T follicular helper cell (primary cell): ENCODE results near the gene TEDDM1.
"Not testable (repeated sequence)": the region's sequence is repeated elsewhere in the genome, so short reads cannot be mapped to it uniquely, and the experiment has no call there.

Experiments
- DNase-seq: peaks from one replicate; pipeline ENCODE4 v3.0.0-alpha.2; 2020; ENCODE audit warnings: low read depth

The TEDDM1 gene

DNA sequence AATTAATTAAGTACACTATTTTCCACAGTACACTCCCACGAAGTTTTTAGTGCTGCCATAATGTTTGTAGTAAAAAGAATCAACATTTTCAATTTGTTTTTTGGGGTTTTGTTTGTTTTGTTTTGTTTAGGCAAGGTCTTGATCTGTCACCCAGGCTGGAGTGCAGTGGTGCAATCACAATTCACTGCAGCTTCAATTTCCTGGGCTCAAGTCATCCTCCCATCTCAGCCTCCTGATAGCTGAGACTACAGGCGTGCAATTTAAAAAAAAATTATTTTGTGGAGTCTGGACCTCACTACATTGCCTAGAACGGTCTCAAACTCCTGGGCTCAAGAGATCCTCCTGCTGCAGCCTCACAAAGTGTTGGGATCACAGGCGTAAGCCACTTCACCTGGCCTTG lies 20.3 kb downstream of the TEDDM1 start:
- DNase-seq = no peak

DNA sequence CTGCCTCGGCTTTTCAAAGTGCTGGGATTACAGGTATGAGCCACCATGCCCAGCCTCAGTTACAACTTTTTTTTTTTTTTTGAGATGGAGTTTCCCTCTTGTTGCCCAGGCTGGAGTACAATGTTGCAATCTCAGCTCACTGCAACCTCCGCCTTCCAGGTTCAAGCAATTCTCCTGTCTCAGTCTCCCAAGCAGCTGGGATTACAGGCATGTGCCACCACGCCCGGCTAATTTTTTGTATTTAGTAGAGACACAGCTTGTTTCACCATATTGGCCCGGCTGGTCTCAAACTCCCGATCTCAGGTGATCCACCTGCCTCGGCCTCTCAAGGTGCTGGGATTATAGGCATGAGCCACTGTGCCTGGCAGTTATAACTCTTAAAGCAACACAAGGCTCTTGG lies 20.7 kb downstream of the TEDDM1 start:
- not testable (repeated sequence) for DNase-seq

DNA sequence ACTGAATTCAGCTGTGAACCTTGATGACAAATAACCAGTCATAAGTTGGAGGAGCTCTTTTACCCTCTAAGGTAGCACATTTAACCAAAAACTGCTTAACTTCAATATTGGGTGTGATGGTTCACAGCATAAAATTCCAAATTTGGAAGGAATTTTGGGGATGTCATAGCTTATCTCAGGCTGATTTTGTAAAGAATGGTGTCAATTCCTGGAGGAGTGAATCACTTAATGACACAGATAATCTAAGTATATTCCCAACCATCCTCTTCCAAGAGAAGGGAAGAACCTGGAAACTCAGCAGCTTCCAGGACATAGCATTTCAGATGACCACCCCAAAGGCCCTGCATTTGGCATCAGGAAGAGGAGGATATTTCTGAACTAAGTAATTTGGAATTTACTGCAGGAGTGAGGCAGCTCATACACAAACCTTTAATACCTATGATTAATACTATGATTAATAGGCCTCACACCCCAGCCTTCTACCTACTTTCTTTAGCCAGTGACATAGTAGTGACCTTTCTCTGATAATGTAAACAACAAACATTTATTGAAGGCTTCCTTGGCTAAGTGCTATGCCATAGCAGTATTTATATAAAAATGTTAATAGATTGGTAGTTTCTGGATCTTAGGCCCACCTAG lies 23.4 kb downstream of the TEDDM1 start:
- no peak for DNase-seq

DNA sequence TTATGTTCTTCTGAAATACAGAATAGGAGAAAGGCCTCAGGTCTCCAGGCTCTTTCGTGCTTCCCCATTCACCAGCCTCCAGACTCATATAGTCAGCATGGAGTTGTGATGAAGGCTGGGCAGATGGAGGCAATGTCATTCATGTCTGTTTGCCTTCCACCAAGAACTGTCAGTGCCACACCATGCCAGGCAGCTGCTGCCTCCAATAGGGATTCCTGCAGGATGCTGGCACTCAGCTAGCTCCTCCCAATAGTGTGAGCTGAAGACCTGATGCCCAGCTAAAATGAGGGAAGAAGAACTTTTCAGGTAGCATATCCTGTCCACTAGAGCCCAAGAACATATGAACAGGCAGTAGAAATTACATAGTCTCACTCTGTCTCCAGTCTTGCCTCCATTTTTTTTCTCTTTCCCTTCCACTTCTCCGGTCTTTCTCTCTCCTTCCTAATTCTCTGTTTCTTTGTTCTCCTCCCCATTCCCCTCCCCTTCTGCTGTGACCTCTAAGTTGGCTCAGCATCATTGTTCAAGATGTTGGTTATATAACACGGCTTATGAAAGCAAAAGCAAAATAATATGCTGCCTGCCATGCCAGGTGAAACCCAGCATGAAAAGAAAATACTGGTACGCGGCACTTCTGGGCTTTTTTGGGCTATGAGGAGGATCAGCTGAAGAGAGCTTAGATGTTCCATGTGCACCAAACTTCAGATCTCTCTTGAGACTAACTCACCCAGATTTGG lies 26.2 kb downstream of the TEDDM1 start:
- no peak for DNase-seq

DNA sequence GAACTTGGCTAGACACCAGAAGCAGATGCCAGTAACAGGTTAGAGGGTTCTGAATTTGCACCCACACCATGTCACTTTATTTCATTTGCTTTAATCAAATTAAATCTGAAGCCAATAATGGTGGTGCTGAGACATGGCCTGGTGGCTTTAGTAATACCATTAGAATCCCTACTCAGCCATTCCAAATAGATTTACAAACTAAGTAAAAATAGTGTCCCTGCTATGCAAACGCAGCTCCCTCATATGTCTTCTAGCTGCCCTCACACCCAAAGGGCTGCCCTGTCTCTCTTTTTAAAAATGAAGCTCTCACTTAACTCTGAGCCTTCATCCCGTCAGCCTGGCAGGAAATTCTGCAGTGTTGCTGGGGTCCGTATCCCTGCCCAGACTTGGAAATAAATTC lies 29.9 kb downstream of the TEDDM1 start:
- no peak for DNase-seq

DNA sequence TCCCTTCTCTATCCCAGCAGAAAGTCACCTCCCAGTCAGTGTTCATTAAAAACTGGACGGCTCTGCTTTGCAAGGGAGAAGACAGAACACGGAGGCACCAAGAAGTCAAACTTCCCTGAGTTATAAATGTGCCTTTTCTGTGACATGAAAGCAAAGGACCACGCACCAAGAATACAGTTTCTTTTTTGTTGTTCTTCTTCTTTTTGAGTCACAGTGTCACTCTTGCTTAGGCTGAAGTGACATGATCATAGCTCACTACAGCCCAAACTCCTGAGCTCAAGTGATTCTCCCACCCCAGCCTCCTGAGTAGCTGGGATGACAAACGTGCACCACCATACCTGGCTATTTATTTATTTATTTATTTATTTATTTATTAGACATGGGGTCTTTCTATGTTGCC lies 31.6 kb downstream of the TEDDM1 start:
- DNase-seq = no peak

DNA sequence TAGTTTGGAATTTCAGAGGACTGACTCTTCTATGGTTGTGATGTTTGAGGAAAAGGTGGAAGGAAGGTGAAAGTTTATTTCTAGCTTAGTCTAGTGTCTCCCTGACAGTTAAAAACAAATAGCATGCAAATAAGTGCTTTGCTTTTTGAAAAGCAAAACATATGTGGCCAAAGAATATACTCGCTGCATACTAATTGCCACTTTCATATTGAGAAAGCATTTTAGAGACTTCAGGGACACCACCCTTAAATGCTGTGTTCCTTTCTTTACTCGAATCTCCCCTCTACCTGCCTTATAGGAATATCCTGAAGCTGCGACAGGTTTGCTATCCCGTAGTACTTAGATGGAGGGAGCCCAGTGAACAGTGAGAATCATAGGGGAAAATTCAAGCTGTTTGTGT lies 32.1 kb downstream of the TEDDM1 start:
- DNase-seq = no peak

DNA sequence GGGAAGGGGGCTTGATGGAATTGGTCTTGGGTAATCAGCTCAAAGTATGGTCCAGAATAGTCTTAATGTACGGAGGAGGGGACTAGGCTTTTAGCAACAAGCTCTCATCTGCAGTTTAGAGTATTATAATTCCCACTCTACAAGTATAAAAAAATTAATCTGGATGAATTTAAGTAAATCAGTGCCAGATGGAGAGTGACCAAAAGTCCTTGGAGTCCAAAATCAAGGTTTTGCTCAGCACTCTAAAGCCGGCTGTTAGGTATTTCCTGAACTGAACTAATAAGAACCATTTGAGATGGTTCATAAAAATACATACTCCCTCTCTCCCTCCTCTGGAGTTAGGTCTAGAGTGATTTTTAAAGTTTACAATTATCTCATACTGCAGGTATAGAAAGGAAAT lies 32.5 kb downstream of the TEDDM1 start:
- DNase-seq = no peak

DNA sequence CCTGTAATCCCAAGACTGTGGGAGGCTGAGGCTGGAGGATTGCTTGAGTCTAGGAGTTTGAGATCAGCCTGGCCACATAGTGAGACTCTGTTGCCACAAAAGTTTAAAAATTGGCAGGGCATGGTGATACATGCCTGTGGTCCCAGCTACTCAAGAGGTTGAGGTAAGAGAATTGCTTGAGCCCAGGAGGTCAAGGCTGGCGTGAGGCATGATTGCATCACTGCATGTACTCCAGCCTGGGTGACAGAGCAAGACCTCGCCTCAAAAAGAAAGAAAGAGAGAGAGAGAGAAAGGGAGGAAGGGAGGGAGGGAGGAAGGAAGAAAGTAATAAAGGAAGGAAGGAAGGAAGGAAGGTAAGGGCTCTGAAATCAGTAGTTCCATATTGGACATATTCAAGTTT lies 33.9 kb downstream of the TEDDM1 start:
- DNase-seq = no peak

DNA sequence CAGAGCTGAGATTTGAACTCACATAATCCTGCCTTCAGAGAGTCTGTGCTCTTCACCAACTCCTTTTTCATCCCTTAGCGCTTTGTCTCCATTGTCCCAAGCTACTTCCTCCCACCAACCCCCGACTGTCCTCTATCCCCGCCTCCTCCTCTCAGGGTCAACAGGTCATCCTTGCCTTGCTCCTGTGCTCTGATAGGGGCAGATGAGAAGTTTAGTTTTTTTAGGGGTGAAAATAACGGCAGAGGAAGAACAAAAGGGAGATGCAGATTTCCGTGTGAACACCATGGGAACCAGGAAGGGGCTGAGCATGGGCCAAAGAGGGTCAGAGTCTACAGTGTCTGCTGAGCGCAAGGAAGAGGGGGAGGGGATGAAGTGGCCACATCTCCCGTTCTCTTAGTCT lies 40.8 kb downstream of the TEDDM1 start:
- DNase-seq = no peak

DNA sequence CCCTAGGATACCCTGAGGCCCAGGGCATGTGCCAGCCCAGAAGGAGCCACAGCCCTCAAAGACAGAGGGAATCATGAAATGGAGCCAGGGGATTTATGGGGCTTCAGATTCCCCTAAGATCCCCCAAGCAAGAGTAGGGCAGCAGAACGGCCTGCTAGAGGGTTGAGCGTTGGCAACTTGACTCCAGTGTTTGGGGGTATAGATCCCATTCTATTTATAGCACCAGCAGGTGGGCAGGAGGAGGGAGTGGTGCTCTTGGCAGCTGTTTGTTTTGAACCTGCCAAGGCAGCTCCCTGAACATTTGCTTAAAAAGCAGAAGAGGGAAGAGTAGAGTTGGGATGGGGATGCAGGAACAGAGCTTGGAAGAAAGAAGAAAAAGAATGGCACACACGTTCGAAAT lies 42.6 kb downstream of the TEDDM1 start:
- no peak for DNase-seq

DNA sequence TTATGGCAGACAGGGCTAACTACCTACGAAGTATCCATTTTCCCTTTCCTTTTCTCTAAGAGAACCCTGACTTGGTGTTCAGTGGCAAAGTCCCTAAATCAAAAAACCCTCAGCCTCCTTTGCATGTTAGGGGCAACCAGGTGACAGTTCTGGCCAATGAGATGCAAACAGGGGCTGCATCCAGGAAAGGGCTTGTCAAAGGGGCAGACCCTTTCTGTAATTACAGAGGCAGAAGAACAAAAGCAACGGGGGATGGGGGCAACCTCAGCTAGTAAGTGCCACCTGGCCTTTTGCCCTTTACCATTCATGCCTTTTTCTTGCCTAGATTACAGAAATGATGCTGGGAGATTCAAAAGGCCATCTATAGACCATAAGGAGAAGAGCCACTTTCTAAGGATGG lies 43.3 kb downstream of the TEDDM1 start:
- no peak for DNase-seq

DNA sequence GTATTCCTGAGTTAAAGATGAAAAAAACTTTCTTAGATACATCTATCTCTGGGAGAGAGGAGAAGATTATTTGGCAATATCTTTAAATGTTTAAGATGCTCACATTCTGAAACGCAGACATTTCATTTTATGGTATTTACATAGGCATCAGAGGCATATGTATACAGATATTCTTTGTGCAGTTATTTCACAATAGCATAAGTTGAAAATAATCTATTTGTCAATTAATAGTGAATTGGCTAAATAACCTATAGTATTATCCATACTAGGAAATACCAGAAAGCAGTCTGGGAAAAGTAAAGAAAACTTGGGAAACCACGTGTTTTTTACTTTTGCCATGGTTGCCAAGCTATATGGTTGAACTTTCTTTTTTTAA lies 44.8 kb downstream of the TEDDM1 start:
- no peak for DNase-seq

DNA sequence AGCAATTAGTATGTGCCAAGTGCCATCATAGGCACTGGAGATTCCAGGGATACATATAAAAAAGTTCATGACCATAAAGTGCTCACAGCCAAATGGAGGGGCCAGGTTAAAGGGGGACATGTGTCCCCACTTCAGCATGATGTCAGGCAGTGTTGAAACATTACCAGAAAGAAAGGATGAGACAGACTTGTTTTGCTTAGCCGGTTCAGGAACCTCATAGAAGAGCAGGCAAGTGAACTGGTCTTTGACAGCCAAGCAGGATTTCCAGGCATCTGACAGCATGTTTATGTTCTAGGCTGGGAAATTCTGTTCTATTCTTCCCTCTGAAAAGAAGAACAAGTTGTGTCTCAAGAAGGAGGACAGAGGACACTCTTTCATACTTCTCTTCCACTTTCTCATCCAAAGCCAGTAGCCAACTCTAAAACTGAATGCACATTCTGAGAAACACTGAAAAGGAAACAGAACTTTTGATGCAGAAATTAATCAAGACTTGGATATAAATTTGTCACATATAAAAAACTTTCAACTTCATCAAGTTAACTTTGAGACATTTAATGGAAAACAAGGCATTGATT lies 48.6 kb downstream of the TEDDM1 start:
- DNase-seq = no peak

DNA sequence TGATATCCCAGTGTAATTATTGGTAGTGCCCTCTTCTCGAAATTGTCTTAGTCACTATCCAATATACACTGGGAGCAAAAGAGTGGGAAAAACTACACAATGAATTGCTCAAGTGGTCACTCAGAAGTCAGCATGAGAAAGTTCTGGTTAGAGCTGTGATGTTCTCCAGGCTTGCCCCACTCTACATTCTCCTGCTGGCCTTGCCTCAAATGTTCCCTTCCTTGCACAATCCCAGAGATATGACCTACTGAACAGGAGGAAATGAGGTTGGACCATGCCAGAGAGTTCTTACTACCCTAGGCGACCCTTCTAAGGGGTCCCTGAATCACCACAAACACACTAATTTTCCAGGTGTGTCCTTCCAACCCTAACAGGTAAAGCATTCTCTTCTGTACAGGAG lies 49.6 kb downstream of the TEDDM1 start:
- no peak for DNase-seq

DNA sequence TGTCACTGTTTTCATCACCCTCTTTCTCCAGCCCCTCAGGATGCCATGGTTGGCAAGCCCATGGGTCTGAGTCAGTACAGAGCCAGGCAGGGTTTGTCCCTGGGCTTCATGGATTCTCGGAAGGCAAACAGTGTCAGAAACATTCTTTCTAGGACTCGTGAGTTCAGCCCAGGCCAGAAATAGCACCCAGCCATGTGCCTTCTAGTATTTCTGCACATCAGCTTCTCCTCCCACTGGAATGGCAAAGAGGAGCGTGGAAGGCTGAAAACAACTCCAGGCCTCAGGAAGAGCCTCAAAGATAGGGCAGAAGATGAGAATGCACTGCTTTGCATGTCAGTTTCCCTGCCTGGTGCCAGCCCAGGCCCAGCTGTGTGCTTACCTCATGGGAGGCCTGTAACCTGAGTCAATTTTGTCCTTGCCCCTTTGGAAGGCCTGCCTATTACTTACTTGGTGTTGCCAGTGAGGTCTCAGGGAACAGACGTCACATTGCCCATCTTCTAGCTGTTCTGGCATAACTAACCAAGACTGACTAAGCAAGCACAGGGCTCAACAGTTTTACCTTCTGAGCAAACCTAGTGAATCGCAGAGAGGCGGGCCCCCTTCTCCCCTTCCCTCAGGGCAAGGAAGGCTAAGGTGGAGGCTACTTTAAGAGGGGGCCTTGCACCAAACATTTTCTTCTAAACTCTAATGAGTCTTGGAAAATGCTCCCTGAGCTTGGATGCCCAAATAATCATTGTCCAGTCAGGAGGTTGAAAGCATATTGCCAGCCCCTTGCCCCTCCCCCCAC lies 51.3 kb downstream of the TEDDM1 start:
- no peak for DNase-seq
